Daoy (cell line): ENCODE results near the gene STX18. TPM values are rescaled to one million over a fixed set of nuclear protein-coding genes. Genes with fewer than 3 reads are reported as not detected.
"Not testable (repeated sequence)": the region's sequence is repeated elsewhere in the genome, so short reads cannot be mapped to it uniquely, and the experiment has no call there.

Experiments used
- DNase-seq: peaks from one replicate; pipeline ENCODE4 v3.0.0-alpha.2; 2015; ENCODE audit warnings: low read depth
- total RNA-seq: library from RNA; depleted of rRNA; stranded (reverse); fragments of >200 nt; shearing (Covaris generic); gene quantifications from 2 replicates; pipeline ENCODE4 v1.2.3, GENCODE V29; 2014

The STX18 gene
- total RNA-seq, 1 experiment from 2014 or later, result 48.1 TPM

DNA sequence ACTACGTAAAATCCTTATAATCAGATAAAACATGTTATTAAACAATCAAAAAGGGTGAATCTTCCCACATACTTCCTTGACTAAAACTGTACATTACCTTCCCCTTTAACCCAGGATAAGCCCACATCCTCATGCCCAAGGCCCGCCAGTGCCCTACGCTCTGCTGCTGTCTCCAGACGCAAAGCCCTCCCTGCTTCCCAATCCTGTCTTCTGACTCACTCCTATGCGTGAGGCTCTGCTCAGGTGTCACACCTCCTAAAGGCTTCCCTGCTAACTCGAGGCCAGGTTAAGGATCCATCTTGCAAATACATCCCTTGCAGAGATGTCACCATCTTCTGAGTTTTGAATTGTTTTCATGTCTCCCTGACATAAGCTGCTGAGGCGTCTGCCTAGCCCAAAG is 61.6 kb downstream of the STX18 start:
- no peak for DNase-seq

- DNase-seq, result no peak
Observed at GRCh38 chr4:4479366-4479765, 62.5 kb downstream of the STX18 start.

DNA sequence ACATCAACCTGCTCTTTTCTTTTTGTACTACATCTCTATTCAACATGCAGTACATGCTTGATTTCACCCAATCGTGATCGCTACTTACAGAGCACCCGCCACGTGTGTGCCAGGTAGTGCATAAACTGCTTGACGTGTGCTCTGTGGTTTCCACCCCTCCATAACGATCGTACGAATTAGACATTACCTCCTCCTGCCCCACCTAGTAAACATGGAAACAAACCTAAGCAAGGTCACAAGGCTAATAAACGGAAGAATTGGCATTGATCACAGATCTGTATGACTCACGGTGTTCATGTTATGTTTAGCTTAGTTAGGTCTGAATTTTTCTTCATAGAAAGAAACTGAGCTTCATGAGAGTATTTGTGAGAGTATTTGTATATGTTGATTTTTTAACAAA is 64.1 kb downstream of the STX18 start:
- no peak for DNase-seq

GRCh38 chr4:4477391-4477790 is 64.5 kb downstream of the STX18 start:
- DNase-seq, result peak; percentile 41

GRCh38 chr4:4474476-4474875 is 67.4 kb downstream of the STX18 start:
- DNase-seq, result no peak

DNA sequence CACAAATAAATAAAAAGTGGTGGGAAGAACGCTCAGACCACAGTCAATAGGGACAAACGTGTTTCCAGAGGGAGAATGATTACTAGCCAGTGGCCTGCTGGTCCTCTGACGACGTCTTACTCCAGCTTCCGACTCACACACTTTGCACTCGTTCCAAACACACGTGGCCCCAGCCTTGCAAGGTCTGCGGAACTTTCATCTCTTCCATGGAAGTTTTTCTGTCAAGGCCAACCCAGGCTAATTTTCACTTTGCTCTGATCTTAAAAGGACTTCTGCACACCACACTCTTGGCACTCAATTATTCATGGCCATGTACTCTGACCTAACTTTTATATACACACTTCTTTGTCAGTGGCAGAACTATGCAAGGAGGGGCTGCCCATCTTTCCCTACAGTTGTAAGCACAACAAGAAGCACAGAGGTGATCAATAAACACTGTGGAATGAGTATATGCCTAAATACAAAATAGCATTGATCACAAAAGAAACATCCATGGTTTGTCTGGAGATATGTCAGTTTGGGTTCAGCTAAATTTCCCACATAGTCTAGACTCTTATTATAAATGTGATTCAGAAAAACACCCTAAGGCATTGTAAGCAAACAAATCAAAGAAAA is 69.4 kb downstream of the STX18 start:
- no peak for DNase-seq

GRCh38 chr4:4471195-4471594 is 70.7 kb downstream of the STX18 start:
- no peak for DNase-seq

- DNase-seq, result no peak
Observed at GRCh38 chr4:4470208-4470607, 71.6 kb downstream of the STX18 start.

DNA sequence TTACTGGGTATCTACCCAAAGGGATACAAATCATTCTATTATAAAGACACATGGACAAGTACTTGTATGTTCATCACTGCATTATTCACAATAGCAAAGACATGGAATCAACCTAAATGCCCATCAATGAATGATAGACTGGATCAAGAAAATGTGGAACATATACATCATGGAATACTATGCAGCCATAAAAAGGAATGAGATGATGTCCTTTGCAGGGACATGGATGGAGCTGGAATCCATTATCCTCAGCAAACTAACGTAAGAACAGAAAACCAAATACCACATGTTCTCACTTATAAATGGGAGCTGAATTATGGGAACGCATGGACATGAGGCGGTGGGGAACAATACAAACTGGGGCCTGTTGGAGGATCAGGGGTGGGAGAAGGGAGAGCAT is 76.6 kb downstream of the STX18 start:
- not testable (repeated sequence) for DNase-seq

GRCh38 chr4:4462970-4463369 is 78.9 kb downstream of the STX18 start:
- DNase-seq, result no peak

DNA sequence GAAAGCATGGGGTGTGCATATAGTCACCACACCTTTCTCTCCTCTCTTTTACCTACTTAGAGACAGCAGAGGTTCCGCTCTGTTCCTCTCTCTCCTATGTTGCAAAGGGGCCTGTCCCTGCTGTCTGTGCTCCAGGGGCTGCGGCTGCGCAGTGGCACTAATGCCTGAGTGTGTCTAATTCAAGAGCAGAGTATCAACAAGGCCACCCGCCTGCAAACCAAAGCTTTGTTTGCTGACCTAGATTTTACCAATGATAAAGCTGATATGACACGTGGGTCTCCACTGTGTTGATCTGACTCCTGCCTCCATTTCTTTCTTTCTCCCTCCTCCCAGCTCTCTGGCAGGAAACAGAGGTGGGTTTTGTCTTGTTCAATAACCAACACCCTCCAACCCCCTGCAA is 80.0 kb downstream of the STX18 start:
- no peak for DNase-seq

GRCh38 chr4:4461178-4461577 is 80.7 kb downstream of the STX18 start:
- DNase-seq, result no peak

DNA sequence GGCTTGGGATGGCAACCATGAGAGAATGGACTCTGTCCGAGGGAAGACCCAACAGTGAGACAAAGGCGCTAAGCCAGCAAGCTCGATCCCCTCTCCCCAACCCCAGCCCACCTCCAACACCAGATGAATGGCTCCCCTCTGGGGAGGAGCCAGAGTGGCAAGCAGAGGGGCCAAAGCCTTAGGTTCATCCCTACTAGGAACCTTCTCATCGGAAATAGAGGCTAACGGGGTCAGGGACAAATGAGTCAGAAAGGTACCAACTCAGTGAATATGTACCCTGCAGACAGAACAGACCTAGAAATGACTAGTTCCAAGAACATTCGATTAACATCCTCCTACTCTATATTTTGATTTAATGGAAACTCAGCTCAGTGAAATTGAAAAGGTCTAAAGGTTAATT is 81.1 kb downstream of the STX18 start:
- no peak for DNase-seq

DNA sequence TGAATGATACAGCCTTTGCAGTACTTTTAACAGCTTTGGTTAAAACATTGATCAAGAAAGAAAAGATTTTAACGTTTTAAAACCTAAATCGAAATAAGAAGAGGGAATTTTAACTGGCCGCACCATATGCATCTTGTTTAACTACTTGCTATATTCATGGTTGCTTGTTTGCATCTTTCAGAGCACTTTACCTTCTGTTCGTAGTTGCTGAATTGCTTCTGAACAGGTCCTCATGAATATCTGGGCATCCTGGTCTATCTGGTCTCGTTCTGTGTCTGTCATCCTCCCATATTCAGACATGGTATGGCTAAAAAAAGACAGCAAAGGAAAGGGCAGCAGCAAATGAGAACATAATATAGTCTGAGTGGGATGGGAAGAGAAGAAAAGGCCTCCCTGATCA is 82.7 kb downstream of the STX18 start:
- no peak for DNase-seq

- DNase-seq, result peak; percentile 72
Observed at GRCh38 chr4:4457803-4458553, 83.9 kb downstream of the STX18 start.

GRCh38 chr4:4456816-4457578 is 84.9 kb downstream of the STX18 start:
- no peak for DNase-seq

- peak; percentile 47 for DNase-seq
Observed at GRCh38 chr4:4456351-4456750, 85.5 kb downstream of the STX18 start.

DNA sequence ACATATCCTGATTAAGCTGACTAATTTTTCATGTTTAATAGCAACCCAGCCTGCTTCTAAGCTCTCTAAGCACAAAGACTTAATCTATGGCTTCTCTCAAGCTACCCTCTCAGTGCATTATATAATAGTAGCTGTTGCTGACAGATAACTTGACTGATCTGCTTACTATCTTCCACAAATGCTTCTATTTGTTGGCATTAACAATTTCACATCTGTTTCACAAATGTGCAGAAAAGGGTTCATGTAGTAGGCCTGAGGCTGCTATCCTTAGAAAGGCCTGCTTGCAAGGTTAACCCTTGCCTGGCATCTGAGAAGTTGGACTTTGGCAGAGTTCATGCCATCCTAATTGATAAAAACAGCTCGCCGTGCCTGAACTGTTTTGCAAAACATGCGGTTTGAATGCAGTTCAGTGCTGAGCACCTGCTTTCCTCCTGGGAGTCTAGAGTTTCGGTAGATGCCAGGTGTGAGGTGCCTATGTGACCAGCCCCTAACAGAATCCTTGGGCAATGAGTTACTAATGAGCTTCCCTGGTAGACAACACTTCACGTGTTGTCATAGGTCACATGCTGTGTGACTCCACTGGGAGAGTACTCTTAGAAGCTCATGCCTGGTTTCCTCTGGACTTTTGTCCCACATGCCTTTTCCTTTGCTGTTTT is 86.5 kb downstream of the STX18 start:
- no peak for DNase-seq

DNA sequence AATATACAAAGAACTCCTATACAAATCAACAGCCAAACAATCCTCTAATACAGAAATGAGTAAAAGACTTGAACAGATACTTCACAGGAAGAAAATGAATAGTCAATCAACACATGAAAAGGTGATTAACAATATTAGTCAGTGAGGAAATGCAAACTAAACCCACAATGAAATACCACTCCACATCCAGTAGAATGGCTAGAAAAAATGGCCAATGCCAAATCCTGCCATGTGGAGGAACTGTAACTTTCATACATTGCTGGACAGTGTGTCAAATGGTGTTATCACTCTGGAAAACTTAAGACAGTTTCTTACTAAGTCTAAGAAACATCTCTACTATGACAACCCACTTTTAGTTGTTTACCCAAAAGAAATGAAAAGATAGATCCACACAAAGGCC is 95.4 kb downstream of the STX18 start:
- no peak for DNase-seq

- DNase-seq, result no peak
Observed at GRCh38 chr4:4443821-4444220, 98.0 kb downstream of the STX18 start.

DNA sequence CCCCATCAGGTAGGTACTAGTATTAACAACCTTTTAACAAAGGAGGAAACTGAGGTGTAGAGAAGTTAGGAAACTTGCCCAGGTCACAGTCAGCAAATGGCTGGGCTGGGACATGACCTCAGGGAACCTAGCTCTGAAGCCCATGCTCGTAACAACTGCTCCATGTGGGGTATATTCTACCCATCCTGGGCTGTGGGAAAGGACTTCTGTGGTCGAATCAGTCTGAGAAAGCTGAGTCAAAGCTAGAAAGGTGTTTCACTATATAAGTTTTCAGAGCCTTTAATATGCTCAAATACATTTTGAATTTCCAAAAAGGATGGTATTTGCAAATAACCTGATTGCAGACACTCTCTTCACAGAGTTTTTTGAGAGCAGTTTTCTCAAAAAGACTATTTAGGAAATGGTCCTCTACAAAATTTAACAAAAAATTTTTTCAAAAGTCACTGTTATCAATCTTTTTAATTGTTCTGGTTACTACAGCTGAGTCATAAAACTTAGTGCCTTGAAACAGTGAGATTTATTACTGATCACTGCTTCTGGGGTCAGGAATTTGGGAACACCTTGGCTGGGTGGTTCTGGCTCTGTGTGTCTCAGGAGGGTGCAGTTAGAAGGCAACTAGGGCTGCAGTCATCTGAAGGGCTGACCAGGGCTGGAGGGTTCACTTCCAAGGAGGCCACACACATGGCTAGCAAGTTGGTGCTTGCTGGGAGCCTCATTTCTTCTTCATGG is 101.4 kb downstream of the STX18 start:
- no peak for DNase-seq

DNA sequence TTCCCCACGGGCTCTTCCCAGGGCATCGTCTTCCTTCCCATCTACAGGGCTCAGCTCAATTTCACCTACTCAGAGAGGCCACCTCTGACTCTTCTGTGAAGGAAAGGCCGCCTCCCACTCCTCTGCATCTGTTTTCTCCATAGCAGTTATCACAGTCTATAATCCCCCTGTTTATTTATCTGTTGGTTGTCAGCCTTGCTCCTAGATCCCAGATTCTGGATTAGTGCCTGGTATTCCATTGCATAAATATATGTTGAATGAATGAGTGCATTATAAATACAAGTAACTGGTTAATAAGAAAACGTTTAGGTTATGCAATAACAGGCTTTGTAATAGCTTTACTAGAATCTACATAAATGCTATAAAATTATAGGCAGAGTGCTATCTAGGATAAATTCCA is 102.1 kb downstream of the STX18 start:
- DNase-seq, result no peak
